Colonic mucosa (tissue), 4 donors: ENCODE data around the gene CREBRF. TPM values are rescaled to one million over a fixed set of nuclear protein-coding genes. Genes with fewer than 3 reads are reported as not detected.

ENCODE experiments used
- DNase-seq: peaks from one replicate; pipeline ENCODE4 v3.0.0-alpha.2; 2020
- H3K27ac ChIP-seq: fragments of 200-600 bp; one replicate; pipeline ENCODE4 v1.8.0; 2021
- H3K27me3 ChIP-seq: fragments of 200-600 bp; one replicate; pipeline ENCODE4 v1.8.0; 2021
- H3K36me3 ChIP-seq: fragments of 200-600 bp; one replicate; pipeline ENCODE4 v1.8.0; 2021
- H3K4me1 ChIP-seq: fragments of 200-600 bp; one replicate; pipeline ENCODE4 v1.8.0; 2021; ENCODE audit warnings: mild to moderate bottlenecking
- H3K4me3 ChIP-seq: fragments of 200-600 bp; one replicate; pipeline ENCODE4 v1.8.0; 2021
- H3K9ac ChIP-seq, 2 donors: one replicate each; pipeline ENCODE4 v1.7.0; 2013; ENCODE audit warnings: control low read depth in 2 of 2, low read depth in 2 of 2, low read length in 2 of 2
- H3K9me3 ChIP-seq: fragments of 200-600 bp; one replicate; pipeline ENCODE4 v1.8.0; 2021
- intact Hi-C: fragments of 100-400 bp; cut with DNase I; formaldehyde crosslinking; loops from one replicate; pipeline ENCODE4 v1.14.1; 2022
- total RNA-seq, 2 donors: library from RNA; stranded (reverse); fragmentation: NEBNext Ultra II Directional in 1 of 2; extraction: Animal tissue kit (Norgen Biotek cat#: 25700) in 1 of 2; gene quantifications; one replicate each; pipeline ENCODE4 v1.2.1, GENCODE V29; 2021
- TF ChIP-seq, protein P1 (sequence below): fragments of 200-600 bp; IDR thresholded peaks from one replicate; pipeline ENCODE4 v1.8.0; 2022; ENCODE audit warnings: antibody characterized with exemption, mild to moderate bottlenecking
- donor health status: healthy.
- donor health status: DM: no; HTN: no; CAD: no.
- donor health status: DM: no; HTN: no; CAD: no.

Gene CREBRF
- total RNA-seq, 2 donors from 2014 or later: 7.2 to 19.1 TPM

DNA sequence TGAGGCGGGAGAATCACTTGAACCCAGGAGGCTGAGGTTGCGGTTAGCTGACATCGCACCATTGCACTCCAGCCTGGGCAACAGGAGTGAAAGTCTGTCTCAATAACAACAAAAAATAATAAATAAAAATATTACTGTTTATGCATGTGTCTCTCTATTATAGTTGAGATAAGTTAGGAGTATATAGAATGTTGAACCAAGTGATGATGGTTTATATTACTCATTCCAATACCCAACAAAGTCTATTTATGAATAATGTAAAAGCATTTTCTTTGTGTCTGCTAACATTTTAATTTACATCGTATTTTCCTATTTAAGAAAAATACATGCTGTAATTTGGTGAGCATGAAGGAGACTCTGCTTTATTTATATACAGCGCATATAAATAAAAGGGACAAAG is 35.8 kb downstream of the CREBRF start:
- no peaks in the 10 kb centered on the region for H3K27me3 ChIP-seq
- no peak overlapping the region for H3K4me3 ChIP-seq
- H3K4me1 ChIP-seq: no peaks in the 10 kb centered on the region
- no peak for DNase-seq
- TF ChIP-seq, protein P1, sequence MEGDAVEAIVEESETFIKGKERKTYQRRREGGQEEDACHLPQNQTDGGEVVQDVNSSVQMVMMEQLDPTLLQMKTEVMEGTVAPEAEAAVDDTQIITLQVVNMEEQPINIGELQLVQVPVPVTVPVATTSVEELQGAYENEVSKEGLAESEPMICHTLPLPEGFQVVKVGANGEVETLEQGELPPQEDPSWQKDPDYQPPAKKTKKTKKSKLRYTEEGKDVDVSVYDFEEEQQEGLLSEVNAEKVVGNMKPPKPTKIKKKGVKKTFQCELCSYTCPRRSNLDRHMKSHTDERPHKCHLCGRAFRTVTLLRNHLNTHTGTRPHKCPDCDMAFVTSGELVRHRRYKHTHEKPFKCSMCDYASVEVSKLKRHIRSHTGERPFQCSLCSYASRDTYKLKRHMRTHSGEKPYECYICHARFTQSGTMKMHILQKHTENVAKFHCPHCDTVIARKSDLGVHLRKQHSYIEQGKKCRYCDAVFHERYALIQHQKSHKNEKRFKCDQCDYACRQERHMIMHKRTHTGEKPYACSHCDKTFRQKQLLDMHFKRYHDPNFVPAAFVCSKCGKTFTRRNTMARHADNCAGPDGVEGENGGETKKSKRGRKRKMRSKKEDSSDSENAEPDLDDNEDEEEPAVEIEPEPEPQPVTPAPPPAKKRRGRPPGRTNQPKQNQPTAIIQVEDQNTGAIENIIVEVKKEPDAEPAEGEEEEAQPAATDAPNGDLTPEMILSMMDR: no peak
- H3K36me3 ChIP-seq: no peaks in the 10 kb centered on the region
- H3K9ac ChIP-seq: no peak overlapping the region
- no peaks in the 10 kb centered on the region for H3K9me3 ChIP-seq
- intact Hi-C loops: no loop called here
- no peak overlapping the region for H3K27ac ChIP-seq

DNA sequence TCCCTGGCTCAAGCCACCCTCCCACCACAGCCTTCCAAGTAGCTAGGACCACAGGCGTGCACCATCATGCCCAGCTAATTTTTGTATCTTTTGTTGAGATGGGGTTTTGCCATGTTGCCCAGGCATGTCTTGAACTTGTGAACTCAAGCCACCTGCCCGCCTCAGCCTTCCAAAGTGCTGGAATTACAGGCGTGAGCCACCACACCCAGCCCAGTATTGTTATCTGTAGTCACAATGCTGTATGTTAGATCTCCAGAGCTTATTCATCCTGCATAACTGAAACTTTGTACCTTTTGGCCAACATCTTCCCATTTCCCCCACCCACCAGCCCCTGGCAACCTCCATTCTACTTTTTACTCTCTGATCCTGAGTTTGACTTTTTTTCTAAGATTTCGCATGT is 37.5 kb downstream of the CREBRF start:
- H3K4me1 ChIP-seq: no peaks in the 10 kb centered on the region
- no peaks in the 10 kb centered on the region for H3K9me3 ChIP-seq
- H3K27me3 ChIP-seq: no peaks in the 10 kb centered on the region
- H3K27ac ChIP-seq: no peak overlapping the region
- H3K4me3 ChIP-seq: no peak overlapping the region
- DNase-seq: peak; percentile 35
- intact Hi-C loops: no loop called here
- H3K36me3 ChIP-seq: no peaks in the 10 kb centered on the region
- TF ChIP-seq, protein P1: no peak
- H3K9ac ChIP-seq: no peak overlapping the region

- Histone ChIP-seq H3K36me3 (no peaks in the 10 kb centered on the region), H3K9ac (no peak overlapping the region), H3K9me3 (no peaks in the 10 kb centered on the region), H3K4me1 (no peaks in the 10 kb centered on the region), H3K4me3 (no peak overlapping the region), H3K27me3 (no peaks in the 10 kb centered on the region), H3K27ac (no peak overlapping the region)
- intact Hi-C loops: no loop called here
- DNase-seq: no peak
- TF ChIP-seq, protein P1: no peak
Observed at GRCh38 chr5:173094012-173094661, 38.0 kb downstream of the CREBRF start.

GRCh38 chr5:173098787-173099186 is 42.6 kb downstream of the CREBRF start:
- H3K27ac ChIP-seq: no peak overlapping the region
- no peaks in the 10 kb centered on the region for H3K4me1 ChIP-seq
- TF ChIP-seq, protein P1: no peak
- no peaks in the 10 kb centered on the region for H3K9me3 ChIP-seq
- DNase-seq: no peak
- H3K27me3 ChIP-seq: no peaks in the 10 kb centered on the region
- H3K36me3 ChIP-seq: no peaks in the 10 kb centered on the region
- no peak overlapping the region for H3K4me3 ChIP-seq
- intact Hi-C loops: no loop called here
- no peak overlapping the region for H3K9ac ChIP-seq

DNA sequence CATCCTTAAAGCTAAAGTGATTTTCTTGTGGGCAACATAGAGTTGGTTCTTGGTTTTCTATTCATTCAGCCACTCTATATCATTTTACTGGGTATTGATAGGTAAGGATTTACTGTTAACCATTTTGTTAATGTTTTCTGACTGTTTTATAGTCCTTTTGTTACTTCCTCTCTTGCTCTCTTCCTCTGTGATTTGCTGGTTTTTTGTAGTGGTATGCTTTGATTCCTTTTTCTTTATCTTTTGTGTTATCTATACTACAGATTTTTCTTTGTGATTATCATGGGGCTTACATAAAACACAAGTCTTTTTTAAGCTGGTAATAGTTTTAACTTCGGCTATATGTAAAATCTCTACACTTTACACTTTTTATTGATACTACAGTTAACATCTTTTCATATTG is 43.3 kb downstream of the CREBRF start:
- TF ChIP-seq, protein P1: no peak
- DNase-seq: no peak
- H3K4me1 ChIP-seq: no peaks in the 10 kb centered on the region
- no peak overlapping the region for H3K27ac ChIP-seq
- no peaks in the 10 kb centered on the region for H3K9me3 ChIP-seq
- intact Hi-C loops: no loop called here
- no peaks in the 10 kb centered on the region for H3K36me3 ChIP-seq
- no peak overlapping the region for H3K9ac ChIP-seq
- no peaks in the 10 kb centered on the region for H3K27me3 ChIP-seq
- no peak overlapping the region for H3K4me3 ChIP-seq
